HEK293T (cell line): Measurements from ENCODE around the gene KCNK5.

Experiments used
- CTCF ChIA-PET: fragments of 350-600 bp; formaldehyde crosslinking; extraction: SDS; loops from one replicate; lab custom pipeline; 2021; ENCODE audit warnings: antibody characterized with exemption, inconsistent platforms; lab: Yijun Ruan, JAX
- POLR2A ChIA-PET: fragments of 350-600 bp; formaldehyde crosslinking; extraction: SDS; loops from one replicate; lab custom pipeline; 2020; ENCODE audit warnings: antibody characterized with exemption, inconsistent platforms; lab: Yijun Ruan, JAX
- DNase-seq: peaks from one replicate; pipeline ENCODE4 v3.0.0; 2012; ENCODE audit warnings: mixed read lengths; ENCODE audit errors: extremely low spot score
- ARNT ChIP-seq: fragments of 450-650 bp; IDR thresholded peaks from 2 replicates; pipeline ENCODE4 v1.6.1; 2017; ENCODE audit warnings: mild to moderate bottlenecking
- BHLHE40 ChIP-seq: fragments of 450-650 bp; IDR thresholded peaks from 2 replicates; pipeline ENCODE4 v1.6.1; 2016; ENCODE audit warnings: mild to moderate bottlenecking, moderate library complexity, borderline replicate concordance
- CTBP1 ChIP-seq: fragments of 450-650 bp; IDR thresholded peaks from 2 replicates; pipeline ENCODE4 v1.6.1; 2016; ENCODE audit warnings: borderline replicate concordance
- ELF4 ChIP-seq: fragments of 450-650 bp; IDR thresholded peaks from 2 replicates; pipeline ENCODE4 v1.6.1; 2017; ENCODE audit warnings: antibody characterized with exemption
- FOXA1 ChIP-seq: fragments of 450-650 bp; IDR thresholded peaks from 2 replicates; pipeline ENCODE4 v1.6.1; 2016; ENCODE audit warnings: mild to moderate bottlenecking
- FOXK2 ChIP-seq: fragments of 450-650 bp; IDR thresholded peaks from 2 replicates; pipeline ENCODE4 v1.6.1; 2016; ENCODE audit warnings: mild to moderate bottlenecking
- FOXM1 ChIP-seq: fragments of 450-650 bp; IDR thresholded peaks from 2 replicates; pipeline ENCODE4 v1.6.1; 2017; ENCODE audit warnings: mild to moderate bottlenecking, borderline replicate concordance
- HDGF ChIP-seq: fragments of 450-650 bp; IDR thresholded peaks from 2 replicates; pipeline ENCODE4 v1.6.1; 2017; ENCODE audit warnings: antibody characterized with exemption, borderline replicate concordance
- L3MBTL2 ChIP-seq: fragments of 450-650 bp; conservative IDR thresholded peaks from 2 replicates; pipeline ENCODE4 v1.6.1; 2016; ENCODE audit warnings: mild to moderate bottlenecking
- LEF1 ChIP-seq: fragments of 450-650 bp; IDR thresholded peaks from 2 replicates; pipeline ENCODE4 v1.6.1; 2017; ENCODE audit warnings: mild to moderate bottlenecking, borderline replicate concordance
- NFRKB ChIP-seq: fragments of 450-650 bp; IDR thresholded peaks from 2 replicates; pipeline ENCODE4 v1.6.1; 2016; ENCODE audit warnings: mild to moderate bottlenecking, moderate library complexity
- PKNOX1 ChIP-seq: fragments of 450-650 bp; IDR thresholded peaks from 2 replicates; pipeline ENCODE4 v1.6.1; 2016
- SP1 ChIP-seq: fragments of 450-650 bp; IDR thresholded peaks from 2 replicates; pipeline ENCODE4 v1.6.1; 2017
- SUZ12 ChIP-seq: fragments of 450-650 bp; IDR thresholded peaks from 2 replicates; pipeline ENCODE4 v1.6.1; 2016; ENCODE audit warnings: mild to moderate bottlenecking
- TARDBP ChIP-seq: fragments of 450-650 bp; IDR thresholded peaks from 2 replicates; pipeline ENCODE4 v1.6.1; 2016
- ZNF384 ChIP-seq: fragments of 450-650 bp; IDR thresholded peaks from 2 replicates; pipeline ENCODE4 v1.6.1; 2016

Gene KCNK5

GRCh38 chr6:39269961-39270360 lies 40.7 kb upstream of the KCNK5 start:
- TF ChIP-seq FOXM1 (no peak), NFRKB (no peak), ARNT (no peak), L3MBTL2 (no peak), FOXA1 (no peak), PKNOX1 (no peak), SUZ12 (no peak), HDGF (no peak), LEF1 (no peak), CTBP1 (no peak), TARDBP (no peak), FOXK2 (no peak), ZNF384 (no peak), SP1 (no peak)
- ChIA-PET CTCF (no interaction called here), POLR2A (no interaction called here)
- DNase-seq: no peak

- DNase-seq: no peak
- ChIA-PET POLR2A (no interaction called here), CTCF (no interaction called here)
- TF ChIP-seq LEF1: no peak
- TF ChIP-seq ELF4: no peak
- TF ChIP-seq BHLHE40: no peak
- no peak for TF ChIP-seq FOXM1
- TF ChIP-seq ZNF384: no peak
- no peak for TF ChIP-seq CTBP1
- TF ChIP-seq SUZ12: no peak
- no peak for TF ChIP-seq L3MBTL2
- no peak for TF ChIP-seq SP1
- no peak for TF ChIP-seq NFRKB
- no peak for TF ChIP-seq FOXA1
These were observed 39.4 kb upstream of the KCNK5 start for GRCh38 chr6:39268721-39269120.

- DNase-seq: no peak
- ChIA-PET POLR2A (no interaction called here), CTCF (no interaction called here)
- no peak for TF ChIP-seq BHLHE40
- TF ChIP-seq SUZ12: no peak
- no peak for TF ChIP-seq CTBP1
- no peak for TF ChIP-seq LEF1
- TF ChIP-seq HDGF: no peak
- TF ChIP-seq L3MBTL2: no peak
- TF ChIP-seq FOXM1: no peak
- TF ChIP-seq PKNOX1: no peak
- TF ChIP-seq ZNF384: no peak
- TF ChIP-seq NFRKB: no peak
- no peak for TF ChIP-seq FOXK2
These were observed 38.9 kb upstream of the KCNK5 start for GRCh38 chr6:39268171-39268570.

GRCh38 chr6:39266782-39267355 lies 37.6 kb upstream of the KCNK5 start:
- POLR2A ChIA-PET: no interaction called here
- no peak for DNase-seq
- TF ChIP-seq FOXK2: no peak
- CTCF ChIA-PET: no interaction called here

- ChIA-PET CTCF (no interaction called here), POLR2A (no interaction called here)
- DNase-seq: no peak
- TF ChIP-seq L3MBTL2: no peak
- TF ChIP-seq FOXK2: no peak
- no peak for TF ChIP-seq NFRKB
- no peak for TF ChIP-seq BHLHE40
- no peak for TF ChIP-seq FOXA1
- no peak for TF ChIP-seq ARNT
- TF ChIP-seq ELF4: no peak
- no peak for TF ChIP-seq ZNF384
- TF ChIP-seq LEF1: no peak
- TF ChIP-seq CTBP1: no peak
- no peak for TF ChIP-seq HDGF
- TF ChIP-seq TARDBP: no peak
- TF ChIP-seq SUZ12: no peak
- no peak for TF ChIP-seq PKNOX1
- no peak for TF ChIP-seq FOXM1
- no peak for TF ChIP-seq SP1
These were observed 37.1 kb upstream of the KCNK5 start for GRCh38 chr6:39266375-39266774.

GRCh38 chr6:39263303-39264037 lies 34.2 kb upstream of the KCNK5 start:
- TF ChIP-seq SUZ12: no peak
- TF ChIP-seq FOXA1: no peak
- TF ChIP-seq PKNOX1: no peak
- no peak for TF ChIP-seq ELF4
- TF ChIP-seq TARDBP: no peak
- no peak for TF ChIP-seq SP1
- TF ChIP-seq CTBP1: no peak
- no peak for TF ChIP-seq ARNT
- TF ChIP-seq ZNF384: no peak
- no peak for TF ChIP-seq NFRKB
- TF ChIP-seq LEF1: no peak
- TF ChIP-seq BHLHE40: no peak
- TF ChIP-seq HDGF: no peak
- POLR2A ChIA-PET: no interaction called here
- DNase-seq: no peak
- CTCF ChIA-PET: interaction anchor here (0.7 kb wide), 1 partner anchor 40 kb away, joined by 4 read pairs; no protein-coding TSS in a partner anchor
